Astrocyte (in vitro differentiated cells and primary cell): ENCODE data around the gene ZBTB7A. TPM values are rescaled to one million over a fixed set of nuclear protein-coding genes. Genes with fewer than 3 reads are reported as not detected.
A peak's percentile ranks its signal among the peaks of the same experiment; 100 is the strongest.

Experiments used
- DNase-seq: peaks from one replicate; pipeline ENCODE4 v3.0.0-alpha.2; 2010; ENCODE audit warnings: low read depth
- FAIRE-seq: peaks from 2 replicates; lab custom pipeline; 2011; peaks lifted over from hg19 to GRCh38; lab: Jason Lieb, UNC
- H2AFZ ChIP-seq: 2 replicates; pipeline ENCODE4 v1.6.0; 2012; ENCODE audit warnings: low read depth, low read length, inconsistent platforms
- H3K27ac ChIP-seq: 2 replicates; pipeline ENCODE4 v1.5.1; 2011; ENCODE audit warnings: low read depth, low read length, inconsistent platforms
- H3K27me3 ChIP-seq: 2 replicates; pipeline ENCODE4 v1.6.0; 2011; ENCODE audit warnings: low read length, inconsistent platforms; ENCODE audit not compliant: insufficient read depth
- H3K36me3 ChIP-seq: 2 replicates; pipeline ENCODE4 v1.5.1; 2011; ENCODE audit warnings: low read length, inconsistent platforms; ENCODE audit not compliant: insufficient read depth
- H3K4me1 ChIP-seq: 2 replicates; pipeline ENCODE4 v1.5.1; 2011; ENCODE audit warnings: low read length, inconsistent platforms; ENCODE audit not compliant: insufficient read depth
- H3K4me2 ChIP-seq: 2 replicates; pipeline ENCODE4 v1.6.0; 2012; ENCODE audit warnings: low read length, inconsistent platforms
- H3K4me3 ChIP-seq: 2 replicates; pipeline ENCODE4 v1.5.1; 2011; ENCODE audit warnings: low read depth, mild to moderate bottlenecking, low read length, inconsistent platforms; ENCODE audit not compliant: insufficient read depth
- H3K79me2 ChIP-seq: 2 replicates; pipeline ENCODE4 v1.6.0; 2012; ENCODE audit warnings: mild to moderate bottlenecking, low read length, inconsistent platforms; ENCODE audit not compliant: insufficient read depth
- H3K9ac ChIP-seq: 2 replicates; pipeline ENCODE4 v1.6.0; 2012; ENCODE audit warnings: mild to moderate bottlenecking, low read length, inconsistent platforms
- H3K9me3 ChIP-seq: 2 replicates; pipeline ENCODE4 v1.5.1; 2012; ENCODE audit warnings: low read depth, mild to moderate bottlenecking, low read length, inconsistent platforms; ENCODE audit not compliant: insufficient read depth
- H4K20me1 ChIP-seq: 2 replicates; pipeline ENCODE4 v1.6.0; 2012; ENCODE audit warnings: low read length, inconsistent platforms; ENCODE audit not compliant: insufficient read depth
- H3K27ac Mint-ChIP-seq: one replicate; pipeline ENCODE4 v1.8.0; 2021; ENCODE audit warnings: mild to moderate bottlenecking, mixed read lengths; ENCODE audit not compliant: unreplicated experiment
- H3K27me3 Mint-ChIP-seq: one replicate; pipeline ENCODE4 v1.8.0; 2021; ENCODE audit warnings: low read depth, mixed read lengths; ENCODE audit not compliant: unreplicated experiment
- H3K36me3 Mint-ChIP-seq: one replicate; pipeline ENCODE4 v1.8.0; 2021; ENCODE audit warnings: low read depth, mixed read lengths; ENCODE audit not compliant: unreplicated experiment
- H3K4me1 Mint-ChIP-seq: one replicate; pipeline ENCODE4 v1.8.0; 2021; ENCODE audit warnings: low read depth, mixed read lengths; ENCODE audit not compliant: unreplicated experiment
- H3K4me3 Mint-ChIP-seq: one replicate; pipeline ENCODE4 v1.8.0; 2021; ENCODE audit warnings: mild to moderate bottlenecking, moderate library complexity, mixed read lengths; ENCODE audit not compliant: unreplicated experiment
- H3K9me3 Mint-ChIP-seq: one replicate; pipeline ENCODE4 v1.8.0; 2021; ENCODE audit warnings: mild to moderate bottlenecking, mixed read lengths; ENCODE audit not compliant: unreplicated experiment
- CTCF ChIP-seq: IDR thresholded peaks from 2 replicates; pipeline ENCODE4 v1.5.1; 2011; ENCODE audit warnings: low read depth, mild to moderate bottlenecking, inconsistent platforms, low read length, moderate library complexity; ENCODE audit not compliant: insufficient read depth
- EZH2 ChIP-seq: IDR thresholded peaks from 2 replicates; pipeline ENCODE4 v1.6.1; 2012; ENCODE audit warnings: mild to moderate bottlenecking, low read length, inconsistent platforms; ENCODE audit not compliant: insufficient read depth
- total RNA-seq: library from RNA; stranded (reverse); gene quantifications from 2 replicates; pipeline ENCODE4 v1.2.1, GENCODE V29; 2021

The ZBTB7A gene
- total RNA-seq, 1 donor from 2014 or later, result 24.3 TPM

- FAIRE-seq (no peak), DNase-seq (no peak)
- Histone ChIP-seq H3K4me2 (no peak overlapping the region), H2AFZ (no peak overlapping the region), H3K4me3 (no peak overlapping the region), H3K4me1 (peaks cover 20% of the 10 kb centered on the region), H3K9ac (no peak overlapping the region), H3K79me2 (peaks cover 88% of the 10 kb centered on the region), H4K20me1 (peaks cover 79% of the 10 kb centered on the region), H3K36me3 (peaks cover 17% of the 10 kb centered on the region), H3K27me3 (no peaks in the 10 kb centered on the region), H3K9me3 (no peaks in the 10 kb centered on the region), H3K27ac (no peak overlapping the region)
- TF ChIP-seq EZH2 (no peak), CTCF (no peak)
- Mint-ChIP-seq H3K4me1 (peaks cover 23% of the 10 kb centered on the region), H3K27ac (peak overlapping the region; percentile 47), H3K27me3 (no peaks in the 10 kb centered on the region), H3K36me3 (peaks cover 28% of the 10 kb centered on the region), H3K9me3 (no peaks in the 10 kb centered on the region), H3K4me3 (no peak overlapping the region)
These were observed 17.3 kb downstream of the ZBTB7A start for GRCh38 chr19:4049432-4049831.

- Mint-ChIP-seq H3K27ac (no peak overlapping the region), H3K27me3 (no peaks in the 10 kb centered on the region), H3K36me3 (peaks cover 18% of the 10 kb centered on the region), H3K4me1 (peaks cover 11% of the 10 kb centered on the region), H3K4me3 (no peak overlapping the region), H3K9me3 (no peaks in the 10 kb centered on the region)
- TF ChIP-seq EZH2 (no peak), CTCF (no peak)
- Histone ChIP-seq H3K4me3 (no peak overlapping the region), H3K27me3 (no peaks in the 10 kb centered on the region), H3K79me2 (peaks cover 81% of the 10 kb centered on the region), H3K9ac (no peak overlapping the region), H3K4me2 (no peak overlapping the region), H3K27ac (no peak overlapping the region), H4K20me1 (peaks cover 71% of the 10 kb centered on the region), H2AFZ (no peak overlapping the region), H3K9me3 (no peaks in the 10 kb centered on the region), H3K4me1 (peaks cover 9% of the 10 kb centered on the region), H3K36me3 (peaks cover 7% of the 10 kb centered on the region)
- FAIRE-seq (no peak), DNase-seq (no peak)
These were observed 19.6 kb downstream of the ZBTB7A start for GRCh38 chr19:4046946-4047683.

DNA sequence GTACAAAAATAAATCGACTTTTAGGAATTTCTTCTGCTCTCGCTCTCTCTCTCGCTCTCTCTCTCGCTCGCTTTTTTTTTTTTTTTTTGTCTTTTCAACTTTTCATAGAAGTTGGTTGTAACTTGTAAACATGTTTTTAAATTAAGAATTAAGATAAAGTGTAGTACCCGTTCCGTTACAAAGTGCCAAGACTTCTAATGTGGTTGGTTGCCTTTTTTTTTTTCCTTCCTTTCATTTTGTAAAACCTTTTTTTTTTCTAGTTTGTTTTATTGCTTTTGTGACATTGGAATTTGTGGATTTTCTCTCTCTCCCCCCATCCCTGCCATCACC lies 20.4 kb downstream of the ZBTB7A start:
- H3K27me3 Mint-ChIP-seq, result no peaks in the 10 kb centered on the region
- H3K36me3 ChIP-seq, result peaks cover 6% of the 10 kb centered on the region
- no peaks in the 10 kb centered on the region for H3K9me3 ChIP-seq
- H3K4me1 ChIP-seq, result peaks cover under 1% of the 10 kb centered on the region
- no peaks in the 10 kb centered on the region for H3K27me3 ChIP-seq
- no peak overlapping the region for H3K9ac ChIP-seq
- no peak overlapping the region for H3K4me3 ChIP-seq
- no peak overlapping the region for H3K27ac ChIP-seq
- no peaks in the 10 kb centered on the region for H3K9me3 Mint-ChIP-seq
- DNase-seq (no peak), FAIRE-seq (no peak)
- peaks cover 75% of the 10 kb centered on the region for H3K79me2 ChIP-seq
- peaks cover 69% of the 10 kb centered on the region for H4K20me1 ChIP-seq
- H3K27ac Mint-ChIP-seq, result no peak overlapping the region
- TF ChIP-seq EZH2, result no peak
- no peak overlapping the region for H3K4me2 ChIP-seq
- H2AFZ ChIP-seq, result no peak overlapping the region
- H3K4me1 Mint-ChIP-seq, result peaks cover 8% of the 10 kb centered on the region
- peaks cover 17% of the 10 kb centered on the region for H3K36me3 Mint-ChIP-seq
- H3K4me3 Mint-ChIP-seq, result no peak overlapping the region
